Measurements from ENCODE around the gene IRF8.

Gene IRF8

DNA sequence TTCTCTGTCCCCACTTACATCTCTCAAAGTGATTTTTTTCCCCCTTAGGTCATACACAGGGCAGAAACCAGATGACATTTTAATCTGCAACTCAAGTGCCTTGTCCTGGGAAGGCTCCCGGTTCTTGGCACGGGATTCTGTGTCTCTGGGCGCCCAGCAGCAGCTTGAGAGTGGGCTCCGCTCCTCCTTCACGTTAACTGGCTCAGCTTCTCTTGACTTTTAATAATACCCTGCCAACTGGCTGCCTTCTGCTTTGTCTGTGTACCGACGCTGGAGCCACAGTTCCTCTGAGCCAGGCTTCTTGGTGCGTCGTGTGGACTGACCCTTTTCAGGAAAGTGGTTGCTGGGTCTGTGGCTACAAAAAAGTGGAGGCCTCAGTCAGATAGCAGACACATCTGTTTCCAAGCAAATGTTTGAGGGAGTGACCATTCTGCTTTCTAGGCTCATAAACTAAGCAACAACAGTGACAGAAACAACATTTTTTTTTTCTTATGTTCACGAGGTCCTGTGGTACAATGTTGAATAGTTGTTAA is 64.9 kb downstream of the IRF8 start:
- no peak for DNase-seq

DNA sequence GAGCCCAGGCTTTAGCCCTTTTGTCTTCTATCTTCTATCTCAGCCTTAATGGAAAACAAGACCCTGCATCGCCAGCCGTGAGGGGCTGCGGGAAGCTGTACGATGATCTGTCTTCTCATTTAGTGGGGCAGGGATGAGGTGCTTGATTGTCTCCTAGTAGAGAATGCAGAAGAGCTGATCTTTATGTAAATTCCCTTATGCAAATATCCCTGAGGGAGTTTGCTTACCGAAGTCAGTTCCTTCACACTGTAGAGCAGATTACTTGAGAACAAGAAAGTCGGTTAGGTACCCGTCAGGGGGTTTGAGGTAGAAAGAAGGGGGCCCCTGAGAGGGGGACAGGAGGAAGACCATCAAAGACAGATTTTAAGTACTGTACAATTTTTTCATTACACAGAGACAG is 66.2 kb downstream of the IRF8 start:
- DNase-seq: no peak

DNA sequence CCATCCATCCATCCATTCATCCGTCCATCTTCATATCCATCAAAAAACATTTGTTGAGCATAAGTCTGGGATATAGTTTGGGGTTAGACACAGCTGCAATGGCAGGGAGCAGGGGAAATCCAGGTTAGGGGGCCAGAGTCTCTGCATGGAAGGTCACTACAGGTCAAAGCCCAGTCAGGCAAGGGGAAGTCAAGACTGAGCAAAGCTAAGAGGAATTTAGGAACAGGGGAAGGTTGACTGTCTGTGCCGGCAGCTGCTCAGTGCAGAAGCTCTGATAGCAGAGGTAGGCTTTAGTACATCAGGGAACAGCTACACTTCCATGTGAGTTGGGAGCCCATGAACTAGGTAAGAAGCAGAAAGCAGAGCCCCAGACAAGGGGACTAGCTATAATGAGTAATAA is 68.1 kb downstream of the IRF8 start:
- no peak for DNase-seq

DNA sequence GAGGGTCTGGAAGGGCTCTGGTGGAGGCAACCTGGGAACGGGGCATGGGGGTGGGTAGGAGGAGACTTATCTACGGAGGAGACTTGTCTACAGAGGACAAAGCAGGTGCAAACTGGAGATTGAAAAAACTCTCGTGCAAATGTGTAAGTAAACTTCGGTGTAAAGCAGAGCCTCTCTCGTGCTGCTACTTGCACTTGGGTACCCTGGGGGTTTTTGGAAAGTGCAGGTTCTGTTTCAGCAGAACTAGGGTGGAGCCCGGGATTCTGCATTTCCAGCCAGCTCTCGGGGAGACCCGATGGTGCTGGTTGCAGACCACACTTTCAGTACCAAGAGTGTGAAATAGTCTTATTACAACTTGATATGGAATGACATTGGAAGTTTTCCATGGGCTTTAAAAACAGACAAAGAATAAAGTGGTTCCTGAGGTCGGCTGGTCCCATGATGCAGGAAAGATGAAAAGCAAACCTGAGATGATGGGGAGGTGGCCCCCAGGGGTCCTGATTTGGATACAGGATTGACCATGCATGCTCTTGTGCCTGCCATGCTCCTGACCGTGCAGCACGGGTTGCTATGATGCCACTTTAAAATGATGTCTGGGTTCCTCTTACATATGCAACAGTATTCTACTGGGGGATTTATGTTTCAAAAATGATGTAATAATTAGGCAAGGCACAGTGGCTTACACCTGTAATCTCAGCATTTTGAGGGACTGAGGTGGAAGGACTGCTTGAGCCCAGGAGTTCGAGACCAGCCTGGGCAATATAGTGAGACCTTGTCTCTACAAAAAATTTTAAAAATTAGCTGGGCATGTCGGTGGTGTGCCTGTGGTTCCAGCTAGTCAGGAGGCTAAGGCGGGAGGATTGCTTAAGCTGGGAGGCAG is 69.3 kb downstream of the IRF8 start:
- no peak for DNase-seq

DNA sequence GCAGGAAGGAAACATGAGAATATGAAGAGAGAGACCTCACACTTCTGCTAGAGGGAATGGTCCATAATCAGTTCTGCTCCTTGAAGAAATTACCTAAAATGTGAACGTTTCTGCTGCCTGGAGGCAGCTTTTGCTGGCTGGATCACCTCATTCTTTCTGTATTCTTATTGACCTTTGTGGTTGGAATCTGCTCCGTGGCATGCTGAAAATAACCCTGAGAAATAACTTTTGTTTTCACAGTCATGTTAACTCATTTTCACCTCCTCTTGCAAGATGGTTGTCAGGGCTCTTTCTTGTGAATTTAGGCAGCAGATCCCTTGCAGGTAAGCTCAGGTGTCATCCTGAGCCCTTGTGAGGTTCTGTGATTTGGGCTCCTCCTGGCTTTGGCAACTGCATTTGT is 70.2 kb downstream of the IRF8 start:
- no peak for DNase-seq

DNA sequence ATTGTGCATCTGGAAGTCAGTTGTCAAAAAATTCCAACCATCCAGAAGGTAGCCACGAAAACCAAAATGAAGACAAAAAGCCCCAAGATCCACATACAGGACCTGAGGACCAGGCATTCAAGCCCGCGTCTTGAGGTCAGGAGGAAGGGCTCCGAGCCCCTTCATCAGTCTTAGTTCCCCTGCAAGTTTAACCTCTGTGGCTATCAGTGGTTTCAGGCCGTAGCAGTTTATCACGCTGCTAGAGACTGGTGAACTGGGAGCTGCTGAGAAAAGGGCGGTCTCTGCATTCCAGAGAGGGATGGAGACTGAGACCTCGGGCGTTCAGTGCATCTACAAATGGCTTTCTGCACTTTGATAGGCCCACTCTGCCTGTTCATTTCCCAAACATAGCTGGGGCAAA is 70.6 kb downstream of the IRF8 start:
- no peak for DNase-seq

DNA sequence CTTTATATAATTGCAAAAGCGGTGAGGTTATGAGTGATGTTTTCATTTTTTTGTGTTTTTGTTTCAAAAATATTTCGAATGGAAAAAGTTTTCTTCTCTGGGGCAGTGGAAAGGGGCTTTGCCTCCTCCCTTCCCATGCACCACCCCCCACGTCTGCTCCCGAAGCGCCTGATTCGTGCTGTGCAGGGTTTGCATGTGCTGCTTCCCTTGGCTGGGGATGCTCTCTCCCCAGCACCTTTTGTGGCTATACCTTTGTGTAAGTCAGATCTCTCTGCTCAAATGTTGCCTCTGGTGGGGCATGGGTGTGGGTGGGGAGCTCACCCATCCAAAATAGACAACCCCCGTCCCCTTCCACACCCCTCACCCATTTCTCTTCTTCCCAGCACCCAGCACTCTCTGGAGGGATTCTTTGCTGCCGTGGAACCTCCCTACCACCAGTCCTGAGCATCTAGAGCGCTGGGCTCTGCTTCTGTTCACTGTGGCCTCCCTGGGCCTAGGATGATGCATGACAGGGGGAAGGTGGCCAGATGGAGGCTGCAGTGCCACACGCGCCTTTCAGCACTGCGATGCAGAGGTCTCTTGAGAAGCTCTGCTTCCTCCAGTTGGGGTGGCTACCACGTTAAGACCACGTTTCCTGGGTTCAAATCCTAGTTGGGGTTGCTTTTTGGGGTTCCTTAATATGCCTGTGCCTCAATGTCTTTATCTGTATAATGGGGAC is 71.2 kb downstream of the IRF8 start:
- DNase-seq: no peak

DNA sequence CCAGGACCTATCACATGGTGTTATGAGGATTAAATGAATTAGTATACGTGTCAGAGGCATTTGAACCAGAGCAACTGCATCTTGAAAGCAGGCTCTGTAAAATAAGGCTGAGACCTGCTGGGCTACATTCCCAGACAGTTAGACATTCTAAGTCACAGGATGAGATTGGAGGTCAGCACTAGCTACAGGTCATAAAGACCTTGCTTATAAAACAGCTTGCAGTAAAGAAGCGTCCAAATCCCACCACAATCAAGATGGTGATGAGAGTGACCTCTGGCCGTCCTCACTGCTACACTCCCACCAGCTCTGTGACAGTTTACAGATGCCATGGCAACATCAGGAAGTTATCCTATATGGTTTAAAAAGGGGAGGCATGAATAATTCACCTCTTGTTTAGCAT is 71.8 kb downstream of the IRF8 start:
- no peak for DNase-seq

Data from activated CD4-positive, alpha-beta T cell treated with anti-CD3 and anti-CD28 coated beads for 1 hour (primary cell).